KMS-11 (cell line): ENCODE measurements around the gene SLX4.

Source experiments
- H2AFZ ChIP-seq: fragments of 200-600 bp; sonication (generic); 2 replicates; pipeline ENCODE4 v1.6.1; 2016; ENCODE audit warnings: antibody characterized with exemption, mixed run types, low read depth
- H3K27ac ChIP-seq: fragments of 200-600 bp; sonication (generic); 2 replicates; pipeline ENCODE4 v1.6.1; 2016; ENCODE audit warnings: mild to moderate bottlenecking, mixed run types
- H3K27me3 ChIP-seq: fragments of 200-600 bp; sonication (generic); 2 replicates; pipeline ENCODE4 v1.6.1; 2017; ENCODE audit warnings: mild to moderate bottlenecking, low read depth, mixed run types, moderate library complexity; ENCODE audit not compliant: insufficient read depth
- H3K36me3 ChIP-seq: fragments of 200-600 bp; sonication (generic); 2 replicates; pipeline ENCODE4 v1.6.1; 2017; ENCODE audit warnings: mild to moderate bottlenecking, mixed run types; ENCODE audit not compliant: insufficient read depth
- H3K4me1 ChIP-seq: fragments of 200-600 bp; sonication (generic); 2 replicates; pipeline ENCODE4 v1.6.1; 2016; ENCODE audit warnings: mild to moderate bottlenecking, low read depth, mixed run types; ENCODE audit not compliant: poor library complexity, severe bottlenecking
- H3K4me2 ChIP-seq: fragments of 200-600 bp; sonication (generic); 2 replicates; pipeline ENCODE4 v1.7.0; 2016; ENCODE audit warnings: mild to moderate bottlenecking, mixed run types
- H3K4me3 ChIP-seq: fragments of 200-600 bp; sonication (generic); IDR thresholded peaks from 2 replicates; pipeline ENCODE4 v1.6.1; 2017; ENCODE audit warnings: low read depth, low read length, mixed read lengths; ENCODE audit not compliant: insufficient read depth
- H3K79me2 ChIP-seq: fragments of 200-600 bp; sonication (generic); 2 replicates; pipeline ENCODE4 v1.6.1; 2016; ENCODE audit warnings: low read depth, mixed run types; ENCODE audit not compliant: insufficient read depth
- H3K9ac ChIP-seq: fragments of 200-600 bp; sonication (generic); 2 replicates; pipeline ENCODE4 v1.6.1; 2016; ENCODE audit warnings: mild to moderate bottlenecking, mixed run types
- H4K20me1 ChIP-seq: fragments of 200-600 bp; sonication (generic); 2 replicates; pipeline ENCODE4 v1.6.1; 2016; ENCODE audit warnings: mild to moderate bottlenecking, mixed run types; ENCODE audit not compliant: insufficient read depth
- TF ChIP-seq, protein P1 (sequence below): fragments of 200-600 bp; sonication (generic); conservative IDR thresholded peaks from 2 replicates; pipeline ENCODE4 v1.6.1; 2017; ENCODE audit warnings: low read depth, mild to moderate bottlenecking, antibody characterized with exemption, low read length, moderate library complexity, mixed read lengths

The SLX4 gene

DNA sequence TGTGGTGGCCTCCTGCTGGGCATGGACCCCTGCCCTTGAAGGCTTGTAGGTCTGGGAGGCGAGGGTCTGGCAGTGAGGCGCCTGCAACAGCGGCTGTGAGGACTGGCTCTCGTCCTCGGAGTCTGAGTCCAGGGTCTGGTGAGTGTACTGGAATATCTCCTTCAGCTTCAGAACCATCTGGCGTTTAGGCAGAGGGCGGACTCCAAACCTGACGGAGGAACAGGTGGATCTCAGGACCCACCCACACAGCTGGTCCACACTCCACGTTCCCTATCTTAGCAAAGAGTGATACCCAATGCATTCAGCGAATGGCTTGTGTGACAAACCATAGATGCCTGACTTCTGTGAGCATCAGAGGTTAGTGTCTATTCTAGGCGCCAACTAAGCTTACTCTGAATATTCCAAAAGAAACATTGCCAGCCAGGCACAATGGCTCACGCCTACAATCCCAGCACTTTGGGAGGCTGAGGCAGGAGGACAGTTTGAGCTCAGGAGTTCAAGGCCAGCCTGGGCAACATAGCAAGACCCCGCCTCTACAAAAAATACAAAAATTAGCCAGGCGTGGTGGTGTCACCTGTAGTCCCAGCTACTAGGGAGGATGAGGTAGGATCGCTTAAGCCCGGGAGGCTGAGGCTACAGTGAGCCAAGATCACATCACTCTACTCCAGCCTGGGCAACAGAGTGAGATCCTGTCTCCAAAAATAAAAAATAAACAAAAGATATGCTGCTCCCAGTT lies 27.9 kb downstream of the SLX4 start:
- TF ChIP-seq, protein P1, sequence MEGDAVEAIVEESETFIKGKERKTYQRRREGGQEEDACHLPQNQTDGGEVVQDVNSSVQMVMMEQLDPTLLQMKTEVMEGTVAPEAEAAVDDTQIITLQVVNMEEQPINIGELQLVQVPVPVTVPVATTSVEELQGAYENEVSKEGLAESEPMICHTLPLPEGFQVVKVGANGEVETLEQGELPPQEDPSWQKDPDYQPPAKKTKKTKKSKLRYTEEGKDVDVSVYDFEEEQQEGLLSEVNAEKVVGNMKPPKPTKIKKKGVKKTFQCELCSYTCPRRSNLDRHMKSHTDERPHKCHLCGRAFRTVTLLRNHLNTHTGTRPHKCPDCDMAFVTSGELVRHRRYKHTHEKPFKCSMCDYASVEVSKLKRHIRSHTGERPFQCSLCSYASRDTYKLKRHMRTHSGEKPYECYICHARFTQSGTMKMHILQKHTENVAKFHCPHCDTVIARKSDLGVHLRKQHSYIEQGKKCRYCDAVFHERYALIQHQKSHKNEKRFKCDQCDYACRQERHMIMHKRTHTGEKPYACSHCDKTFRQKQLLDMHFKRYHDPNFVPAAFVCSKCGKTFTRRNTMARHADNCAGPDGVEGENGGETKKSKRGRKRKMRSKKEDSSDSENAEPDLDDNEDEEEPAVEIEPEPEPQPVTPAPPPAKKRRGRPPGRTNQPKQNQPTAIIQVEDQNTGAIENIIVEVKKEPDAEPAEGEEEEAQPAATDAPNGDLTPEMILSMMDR = no peak
- Histone ChIP-seq H3K9ac (no peak overlapping the region), H3K36me3 (0 out of 2 replicates have a peak, but pooled peaks cover 4% of the 10 kb centered on the region), H3K27ac (no peak overlapping the region), H3K4me2 (no peak overlapping the region), H3K4me1 (peaks cover 33% of the 10 kb centered on the region), H2AFZ (no peak overlapping the region), H3K4me3 (no peak overlapping the region), H3K79me2 (no peaks in the 10 kb centered on the region), H4K20me1 (no peaks in the 10 kb centered on the region), H3K27me3 (no peaks in the 10 kb centered on the region)

DNA sequence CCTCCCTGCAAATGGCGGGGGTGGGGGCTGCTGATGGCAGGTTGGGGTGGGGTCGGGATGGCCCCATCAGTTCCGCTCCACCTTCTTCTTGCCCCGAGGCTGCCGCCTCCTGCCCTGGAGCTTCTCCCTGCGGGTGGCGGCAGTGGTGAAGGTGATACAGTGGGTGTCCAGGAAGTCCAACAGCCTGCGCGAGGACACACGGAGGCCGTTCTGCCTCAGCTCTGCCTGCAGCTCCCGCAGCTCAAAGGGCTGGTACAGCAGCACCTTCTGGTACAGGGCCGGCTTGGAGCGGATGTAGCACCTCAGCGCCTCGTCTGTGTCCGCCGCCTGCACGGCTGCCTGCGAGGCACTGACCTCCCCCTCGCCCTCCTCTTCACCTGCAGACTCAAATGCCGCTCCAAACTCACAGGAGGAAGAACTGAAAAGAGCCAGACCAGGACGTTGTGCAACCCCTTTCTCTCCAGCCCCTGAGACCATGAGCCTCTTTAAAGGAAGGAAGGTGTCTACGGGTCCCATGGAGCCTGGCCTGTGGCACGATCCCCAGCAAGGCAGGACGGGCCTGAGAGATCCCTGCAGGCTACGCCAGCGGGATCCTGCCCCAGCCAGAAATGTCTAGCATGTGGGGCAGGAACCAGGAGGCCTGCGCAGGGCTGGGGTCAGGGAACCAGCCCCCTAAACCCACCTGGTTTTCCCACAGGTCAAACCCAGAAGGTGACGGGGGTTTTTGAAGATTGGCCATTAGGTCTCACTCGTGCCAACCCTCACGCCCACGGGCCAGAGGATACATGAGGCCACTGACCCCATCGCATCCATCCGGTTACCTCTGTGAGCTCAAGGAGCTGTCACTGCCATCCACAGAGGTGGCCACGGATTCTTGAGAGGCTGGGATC lies 28.9 kb downstream of the SLX4 start:
- Histone ChIP-seq H3K4me2 (no peak overlapping the region), H3K36me3 (0 out of 2 replicates have a peak, but pooled peaks cover 4% of the 10 kb centered on the region), H3K27me3 (no peaks in the 10 kb centered on the region), H3K4me3 (no peak overlapping the region), H3K4me1 (peaks cover 42% of the 10 kb centered on the region), H3K9ac (no peak overlapping the region), H3K79me2 (no peaks in the 10 kb centered on the region), H3K27ac (no peak overlapping the region), H4K20me1 (no peaks in the 10 kb centered on the region), H2AFZ (no peak overlapping the region)
- TF ChIP-seq, protein P1 = no peak

DNA sequence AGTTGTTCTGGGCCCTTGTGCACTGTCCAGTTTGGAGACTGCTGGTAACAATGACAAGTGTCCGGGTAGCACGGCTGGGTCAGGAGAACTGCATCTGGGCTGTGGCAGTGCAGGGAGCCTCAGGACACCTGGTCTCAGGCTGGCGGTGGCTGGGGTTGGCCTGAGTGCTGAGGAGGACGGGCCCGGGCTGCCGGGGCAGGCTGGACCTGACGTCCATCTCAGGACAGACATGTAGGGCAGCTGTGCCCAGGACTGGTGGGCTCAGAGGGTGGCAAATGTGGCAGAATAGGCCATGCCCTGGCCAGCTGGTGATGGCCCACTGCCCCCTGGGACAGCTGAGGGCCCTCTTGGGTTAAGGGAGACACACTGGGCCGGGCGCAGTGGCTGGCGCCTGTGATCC lies 30.0 kb downstream of the SLX4 start:
- H3K4me2 ChIP-seq = no peak overlapping the region
- no peak overlapping the region for H3K9ac ChIP-seq
- H3K79me2 ChIP-seq = no peaks in the 10 kb centered on the region
- no peaks in the 10 kb centered on the region for H3K27me3 ChIP-seq
- H2AFZ ChIP-seq = no peak overlapping the region
- no peaks in the 10 kb centered on the region for H4K20me1 ChIP-seq
- H3K4me3 ChIP-seq = no peak overlapping the region
- 0 out of 2 replicates have a peak, but pooled peaks cover 4% of the 10 kb centered on the region for H3K36me3 ChIP-seq
- TF ChIP-seq, protein P1 = no peak
- H3K27ac ChIP-seq = peak overlapping the region; percentile 87; the same call in 1 of the 2 replicates
- peaks cover 46% of the 10 kb centered on the region for H3K4me1 ChIP-seq

DNA sequence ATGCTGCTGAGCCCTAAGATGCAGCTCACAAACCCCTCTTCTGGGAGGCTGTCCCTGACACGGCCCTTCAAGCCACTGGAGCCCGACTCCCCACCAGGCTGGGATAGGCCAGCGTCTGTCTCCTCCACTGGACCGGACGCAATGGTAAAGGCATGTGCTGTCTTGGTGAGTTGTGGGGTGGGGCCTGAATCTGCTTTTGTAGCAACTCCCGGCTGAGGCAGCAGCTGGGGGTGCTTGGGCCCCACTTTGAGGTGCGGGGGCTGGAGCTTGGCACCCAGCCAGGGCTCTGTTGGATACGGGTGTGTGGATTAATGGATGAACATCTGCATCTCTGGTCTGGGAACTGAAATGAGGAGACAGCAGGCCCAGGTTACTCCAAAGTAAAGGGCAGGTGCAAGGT lies 30.7 kb downstream of the SLX4 start:
- 0 out of 2 replicates have a peak, but pooled peaks cover 4% of the 10 kb centered on the region for H3K36me3 ChIP-seq
- H3K79me2 ChIP-seq = no peaks in the 10 kb centered on the region
- H3K27ac ChIP-seq = peak overlapping the region; percentile 87
- no peak overlapping the region for H3K4me3 ChIP-seq
- TF ChIP-seq, protein P1 = no peak
- H3K27me3 ChIP-seq = no peaks in the 10 kb centered on the region
- peak overlapping the region; percentile 56; the same call in 1 of the 2 replicates for H3K9ac ChIP-seq
- peak overlapping the region; percentile 43; the same call in 1 of the 2 replicates for H2AFZ ChIP-seq
- H4K20me1 ChIP-seq = no peaks in the 10 kb centered on the region
- peaks cover 46% of the 10 kb centered on the region for H3K4me1 ChIP-seq
- H3K4me2 ChIP-seq = peak overlapping the region; percentile 95
